Measurements from ENCODE around the gene A4GALT. TPM values are rescaled to one million over a fixed set of nuclear protein-coding genes. Genes with fewer than 3 reads are reported as not detected.

The A4GALT gene
- total and polyA plus RNA-seq, 2 donors from 2014 or later = 76.2 to 186 TPM

GRCh38 chr22:42682113-42682851 lies 38.4 kb downstream of the A4GALT start:
- no peaks in the 10 kb centered on the region for H3K9me3 ChIP-seq (ENCODE audit: control insufficient read depth in 2 of 3, insufficient read depth in 1 of 3, low read length in 3 of 3)
- FAIRE-seq (no peak), DNase-seq (no peak)
- H3K4me3 ChIP-seq (ENCODE audit: low read length in 3 of 3) = no peak overlapping the region
- no peaks in the 10 kb centered on the region for H3K36me3 ChIP-seq (ENCODE audit: control insufficient read depth in 2 of 3, insufficient read depth in 3 of 3, low read length in 3 of 3)
- intact Hi-C loops (cut with DNase I) = no loop called here
- H3K4me1 ChIP-seq (ENCODE audit: control insufficient read depth in 2 of 3, insufficient read depth in 2 of 3, low read depth in 1 of 3, low read length in 3 of 3) = peaks cover 0 to 60% (median 46%) of the 10 kb centered on the region in 3 donors
- TF ChIP-seq, protein P1, sequence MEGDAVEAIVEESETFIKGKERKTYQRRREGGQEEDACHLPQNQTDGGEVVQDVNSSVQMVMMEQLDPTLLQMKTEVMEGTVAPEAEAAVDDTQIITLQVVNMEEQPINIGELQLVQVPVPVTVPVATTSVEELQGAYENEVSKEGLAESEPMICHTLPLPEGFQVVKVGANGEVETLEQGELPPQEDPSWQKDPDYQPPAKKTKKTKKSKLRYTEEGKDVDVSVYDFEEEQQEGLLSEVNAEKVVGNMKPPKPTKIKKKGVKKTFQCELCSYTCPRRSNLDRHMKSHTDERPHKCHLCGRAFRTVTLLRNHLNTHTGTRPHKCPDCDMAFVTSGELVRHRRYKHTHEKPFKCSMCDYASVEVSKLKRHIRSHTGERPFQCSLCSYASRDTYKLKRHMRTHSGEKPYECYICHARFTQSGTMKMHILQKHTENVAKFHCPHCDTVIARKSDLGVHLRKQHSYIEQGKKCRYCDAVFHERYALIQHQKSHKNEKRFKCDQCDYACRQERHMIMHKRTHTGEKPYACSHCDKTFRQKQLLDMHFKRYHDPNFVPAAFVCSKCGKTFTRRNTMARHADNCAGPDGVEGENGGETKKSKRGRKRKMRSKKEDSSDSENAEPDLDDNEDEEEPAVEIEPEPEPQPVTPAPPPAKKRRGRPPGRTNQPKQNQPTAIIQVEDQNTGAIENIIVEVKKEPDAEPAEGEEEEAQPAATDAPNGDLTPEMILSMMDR (IDR thresholded peaks at IDR 0.05; ENCODE audit: borderline replicate concordance, extremely low read depth, insufficient read depth) = no peak
- no peaks in the 10 kb centered on the region for H3K27me3 ChIP-seq (ENCODE audit: control insufficient read depth, insufficient read depth, low read length)
- H3K9ac ChIP-seq (ENCODE audit: low read length in 3 of 3) = no peak overlapping the region
- H3K27ac ChIP-seq (ENCODE audit: low read depth in 2 of 2, low read length in 2 of 2) = peak overlapping the region in 1 of 2 donors; percentile 51

DNA sequence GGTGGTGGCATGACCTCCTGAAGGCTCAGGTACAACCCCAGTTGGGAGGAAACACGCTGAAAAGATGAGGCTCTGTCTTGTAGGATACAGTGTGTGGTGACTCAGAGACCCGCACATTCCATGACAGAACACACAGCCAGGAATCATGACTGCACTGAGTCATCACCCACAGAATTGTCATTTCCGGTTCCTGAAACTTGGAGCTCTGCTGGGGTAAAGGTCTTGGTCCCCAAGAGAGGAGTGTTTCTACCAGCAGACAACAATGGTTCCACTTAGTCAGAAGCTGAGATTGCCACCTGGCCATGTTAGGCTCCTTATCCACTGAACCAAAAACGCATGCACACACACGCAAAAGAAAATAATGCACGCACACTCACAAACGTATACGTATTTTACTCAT lies 40.0 kb downstream of the A4GALT start:
- peaks cover 0 to 50% (median 35%) of the 10 kb centered on the region in 3 donors for H3K4me1 ChIP-seq (ENCODE audit: control insufficient read depth in 2 of 3, insufficient read depth in 2 of 3, low read depth in 1 of 3, low read length in 3 of 3)
- H3K9ac ChIP-seq (ENCODE audit: low read length in 3 of 3) = no peak overlapping the region
- H3K4me3 ChIP-seq (ENCODE audit: low read length in 3 of 3) = no peak overlapping the region
- TF ChIP-seq, protein P1 (IDR thresholded peaks at IDR 0.05; ENCODE audit: borderline replicate concordance, extremely low read depth, insufficient read depth) = no peak
- H3K27me3 ChIP-seq (ENCODE audit: control insufficient read depth, insufficient read depth, low read length) = no peaks in the 10 kb centered on the region
- DNase-seq (no peak), FAIRE-seq (no peak)
- H3K9me3 ChIP-seq (ENCODE audit: control insufficient read depth in 2 of 3, insufficient read depth in 1 of 3, low read length in 3 of 3) = no peaks in the 10 kb centered on the region
- intact Hi-C loops (cut with DNase I) = no loop called here
- peak overlapping the region in 1 of 2 donors; percentile 45 for H3K27ac ChIP-seq (ENCODE audit: low read depth in 2 of 2, low read length in 2 of 2)
- no peaks in the 10 kb centered on the region for H3K36me3 ChIP-seq (ENCODE audit: control insufficient read depth in 2 of 3, insufficient read depth in 3 of 3, low read length in 3 of 3)

DNA sequence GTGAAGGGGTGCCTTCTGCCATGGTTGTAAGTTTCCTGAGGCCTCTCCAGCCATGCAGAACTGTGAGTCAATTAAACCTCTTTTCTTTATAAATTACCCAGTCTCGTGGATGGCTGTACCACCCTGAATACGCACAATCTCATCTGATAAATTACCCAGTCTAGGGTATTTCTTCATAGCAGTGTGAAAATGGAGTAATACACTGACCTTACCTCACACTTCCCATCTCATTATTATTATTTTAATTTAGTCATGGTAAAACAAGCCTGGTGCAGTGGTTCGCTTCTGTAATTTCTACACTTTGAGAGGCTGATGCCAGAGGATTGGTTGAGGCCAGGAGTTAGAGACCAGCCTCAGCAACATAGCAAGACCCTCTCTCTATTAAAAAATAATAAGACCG lies 41.0 kb downstream of the A4GALT start:
- intact Hi-C loops (cut with DNase I) = no loop called here
- Histone ChIP-seq H3K27me3 (ENCODE audit: control insufficient read depth, insufficient read depth, low read length) (no peaks in the 10 kb centered on the region), H3K36me3 (ENCODE audit: control insufficient read depth in 2 of 3, insufficient read depth in 3 of 3, low read length in 3 of 3) (no peaks in the 10 kb centered on the region), H3K9ac (ENCODE audit: low read length in 3 of 3) (no peak overlapping the region), H3K27ac (ENCODE audit: low read depth in 2 of 2, low read length in 2 of 2) (no peak overlapping the region), H3K4me3 (ENCODE audit: low read length in 3 of 3) (no peak overlapping the region), H3K4me1 (ENCODE audit: control insufficient read depth in 2 of 3, insufficient read depth in 2 of 3, low read depth in 1 of 3, low read length in 3 of 3) (peaks cover 0 to 49% (median 33%) of the 10 kb centered on the region in 3 donors), H3K9me3 (ENCODE audit: control insufficient read depth in 2 of 3, insufficient read depth in 1 of 3, low read length in 3 of 3) (no peaks in the 10 kb centered on the region)
- FAIRE-seq = no peak
- no peak for DNase-seq
- TF ChIP-seq, protein P1 (IDR thresholded peaks at IDR 0.05; ENCODE audit: borderline replicate concordance, extremely low read depth, insufficient read depth) = no peak

Data from kidney (tissue), 14 donors.